Caco-2 (cell line): Measurements from ENCODE around the gene CYBB. TPM values are rescaled to one million over a fixed set of nuclear protein-coding genes. Genes with fewer than 3 reads are reported as not detected.

Experiments used
- BruUV-seq: library from RNA; stranded (reverse); fragments of 400-500 nt; replicated peaks from 2 replicates; lab custom pipeline; 2021; lab: Mats Ljungman, UMichigan
- CTCF ChIA-PET: fragments of 300-600 bp; sonication (Branson Sonifier 250); formaldehyde crosslinking; loops from one replicate; lab custom pipeline; 2022; ENCODE audit warnings: antibody characterized with exemption; lab: Charles Lee
- POLR2A ChIA-PET: fragments of 300-600 bp; sonication (Branson Sonifier 250); formaldehyde crosslinking; loops from one replicate; lab custom pipeline; 2022; ENCODE audit warnings: antibody characterized with exemption; lab: Charles Lee
- DNase-seq, 2 experiments: peaks; one replicate each; pipeline versions ENCODE4 v3.0.0 to v3.0.0-alpha.2; 2020 to 2022
- H3K27me3 ChIP-seq: replicated peaks from 2 replicates; pipeline ENCODE4 v1.6.0; 2011; ENCODE audit warnings: low read length; ENCODE audit not compliant: control insufficient read depth, insufficient read depth
- H3K36me3 ChIP-seq: 2 replicates; pipeline ENCODE4 v1.5.1; 2011; ENCODE audit warnings: low read length; ENCODE audit not compliant: control insufficient read depth, insufficient read depth
- H3K4me1 ChIP-seq: fragments of 250-450 bp; sonication (Bioruptor Pico); 2 replicates; pipeline ENCODE4 v1.5.1; 2020; ENCODE audit warnings: mild to moderate bottlenecking
- H3K4me3 ChIP-seq: 2 replicates; pipeline ENCODE4 v1.5.1; 2011; ENCODE audit warnings: low read depth, mild to moderate bottlenecking, control low read depth, low read length
- H3K9me3 ChIP-seq: fragments of 250-450 bp; sonication (Bioruptor Pico); 2 replicates; pipeline ENCODE4 v1.5.1; 2020; ENCODE audit warnings: mild to moderate bottlenecking, moderate library complexity
- H3K27ac Mint-ChIP-seq: one replicate; pipeline ENCODE4 v1.8.0; 2022; ENCODE audit warnings: mixed read lengths; ENCODE audit not compliant: unreplicated experiment
- H3K27me3 Mint-ChIP-seq: one replicate; pipeline ENCODE4 v1.8.0; 2022; ENCODE audit warnings: mixed read lengths; ENCODE audit not compliant: insufficient read depth, unreplicated experiment
- H3K36me3 Mint-ChIP-seq: one replicate; pipeline ENCODE4 v1.8.0; 2022; ENCODE audit warnings: mild to moderate bottlenecking, mixed read lengths; ENCODE audit not compliant: insufficient read depth, unreplicated experiment
- H3K4me1 Mint-ChIP-seq: one replicate; pipeline ENCODE4 v1.8.0; 2022; ENCODE audit warnings: low read depth, mixed read lengths; ENCODE audit not compliant: unreplicated experiment
- H3K4me3 Mint-ChIP-seq: one replicate; pipeline ENCODE4 v1.8.0; 2022; ENCODE audit warnings: mild to moderate bottlenecking, moderate library complexity, mixed read lengths; ENCODE audit not compliant: unreplicated experiment
- H3K9me3 Mint-ChIP-seq: one replicate; pipeline ENCODE4 v1.8.0; 2022; ENCODE audit warnings: mixed read lengths; ENCODE audit not compliant: unreplicated experiment
- intact Hi-C: fragments of 100-400 bp; cut with micrococcal nuclease; formaldehyde crosslinking; loops from one replicate; pipeline ENCODE4 v1.10.0; 2022; ENCODE audit not compliant: unreplicated experiment
- total RNA-seq: library from RNA; stranded (reverse); gene quantifications from 2 replicates; pipeline ENCODE4 v1.2.3, GENCODE V29; 2022
- TF ChIP-seq, protein P1 (sequence below), 2 experiments: fragments of 200-600 bp in 1 of 2; IDR thresholded peaks; 1 replicate in 1 of 2; 2 replicates in 1 of 2; pipeline versions ENCODE4 v1.5.1 to v1.8.0; 2011 to 2022; ENCODE audit warnings: antibody characterized with exemption in 1 of 2, control low read depth in 1 of 2, inconsistent platforms in 1 of 2, low read depth in 1 of 2, low read length in 1 of 2, mild to moderate bottlenecking in 1 of 2, moderate library complexity in 1 of 2; ENCODE audit not compliant: insufficient read depth in 1 of 2, severe bottlenecking in 1 of 2, unreplicated experiment in 1 of 2

Gene CYBB
- total RNA-seq, 1 experiment from 2014 or later: 0.43 TPM

DNA sequence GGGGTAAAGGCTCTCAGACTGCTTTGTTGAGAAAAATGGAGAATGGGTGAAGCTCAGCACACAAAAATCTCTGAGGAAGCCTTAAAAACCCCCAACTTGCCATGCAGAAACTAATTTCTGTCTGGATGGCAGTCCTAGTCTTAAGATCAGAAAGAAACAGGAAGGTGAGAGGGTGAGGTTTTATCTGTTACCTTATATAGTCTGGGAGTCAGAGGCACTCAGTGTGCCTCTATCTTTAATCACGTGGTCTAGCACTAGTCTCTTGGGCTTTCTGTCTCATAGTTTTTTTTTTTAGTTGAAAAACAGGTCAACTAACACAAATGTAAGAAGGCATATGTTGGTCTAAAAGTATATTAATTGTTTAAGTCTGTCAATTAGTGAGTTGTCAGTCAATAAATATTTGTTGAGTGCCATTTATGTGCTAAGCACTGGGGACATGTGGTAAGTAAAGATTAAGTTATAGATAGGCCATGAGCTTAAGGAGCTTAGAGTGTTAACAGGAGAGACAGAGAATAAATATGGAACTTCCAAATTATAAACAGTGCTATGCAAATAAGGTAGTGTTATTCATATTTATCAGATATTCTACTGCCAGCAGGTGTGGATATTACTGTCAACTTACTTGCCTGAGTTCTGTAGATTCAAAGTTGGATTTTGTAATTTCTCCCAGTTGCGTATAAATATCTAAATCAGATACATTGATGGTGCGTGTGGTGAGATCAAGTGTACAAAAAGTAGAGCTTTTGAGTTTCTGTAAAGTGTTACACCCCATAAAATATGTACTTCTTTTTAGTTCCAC is 7.0 kb downstream of the CYBB start:
- no peak overlapping the region for H3K4me3 Mint-ChIP-seq
- Histone ChIP-seq H3K9me3 (no peaks in the 10 kb centered on the region), H3K36me3 (no peaks in the 10 kb centered on the region), H3K27me3 (no peaks in the 10 kb centered on the region), H3K4me3 (no peak overlapping the region), H3K4me1 (no peaks in the 10 kb centered on the region)
- TF ChIP-seq, protein P1, sequence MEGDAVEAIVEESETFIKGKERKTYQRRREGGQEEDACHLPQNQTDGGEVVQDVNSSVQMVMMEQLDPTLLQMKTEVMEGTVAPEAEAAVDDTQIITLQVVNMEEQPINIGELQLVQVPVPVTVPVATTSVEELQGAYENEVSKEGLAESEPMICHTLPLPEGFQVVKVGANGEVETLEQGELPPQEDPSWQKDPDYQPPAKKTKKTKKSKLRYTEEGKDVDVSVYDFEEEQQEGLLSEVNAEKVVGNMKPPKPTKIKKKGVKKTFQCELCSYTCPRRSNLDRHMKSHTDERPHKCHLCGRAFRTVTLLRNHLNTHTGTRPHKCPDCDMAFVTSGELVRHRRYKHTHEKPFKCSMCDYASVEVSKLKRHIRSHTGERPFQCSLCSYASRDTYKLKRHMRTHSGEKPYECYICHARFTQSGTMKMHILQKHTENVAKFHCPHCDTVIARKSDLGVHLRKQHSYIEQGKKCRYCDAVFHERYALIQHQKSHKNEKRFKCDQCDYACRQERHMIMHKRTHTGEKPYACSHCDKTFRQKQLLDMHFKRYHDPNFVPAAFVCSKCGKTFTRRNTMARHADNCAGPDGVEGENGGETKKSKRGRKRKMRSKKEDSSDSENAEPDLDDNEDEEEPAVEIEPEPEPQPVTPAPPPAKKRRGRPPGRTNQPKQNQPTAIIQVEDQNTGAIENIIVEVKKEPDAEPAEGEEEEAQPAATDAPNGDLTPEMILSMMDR (IDR thresholded peaks at IDR 0.05; ENCODE audit: insufficient read depth in 1 of 2, low read depth in 1 of 2, low read length in 1 of 2, severe bottlenecking in 1 of 2, unreplicated experiment in 1 of 2): no peak
- DNase-seq: no peak
- H3K4me1 Mint-ChIP-seq: no peaks in the 10 kb centered on the region
- BruUV-seq: no TSS peak
- POLR2A ChIA-PET: no interaction called here
- no peaks in the 10 kb centered on the region for H3K36me3 Mint-ChIP-seq
- no peaks in the 10 kb centered on the region for H3K27me3 Mint-ChIP-seq
- H3K27ac Mint-ChIP-seq: no peak overlapping the region
- CTCF ChIA-PET: no interaction called here
- intact Hi-C loops: loop anchor here (5.0 kb wide), 1 partner anchor 40 kb away; no protein-coding TSS in a partner anchor
- no peaks in the 10 kb centered on the region for H3K9me3 Mint-ChIP-seq

DNA sequence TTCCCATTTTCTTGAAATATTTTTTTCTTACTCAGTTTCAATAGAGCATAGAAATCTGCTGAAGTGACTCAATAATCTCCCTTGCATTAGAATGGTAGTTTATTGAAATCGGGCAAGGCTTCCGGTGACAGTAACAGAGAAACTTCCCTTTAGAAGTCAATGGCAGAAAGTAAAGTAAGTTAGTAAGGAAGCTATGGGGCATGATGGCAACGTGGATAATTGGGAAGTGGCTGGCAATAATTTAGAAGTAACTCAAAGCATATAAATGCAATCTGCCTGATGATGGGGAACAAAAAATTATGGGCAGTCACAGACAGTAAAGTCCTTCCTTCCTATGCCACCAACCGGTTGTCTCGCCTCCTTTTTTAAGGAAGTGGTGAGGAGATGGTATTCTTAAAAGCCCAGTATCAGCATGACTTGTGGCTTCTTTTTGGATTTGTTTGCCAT is 7.6 kb downstream of the CYBB start:
- H3K4me3 Mint-ChIP-seq: no peak overlapping the region
- H3K27me3 Mint-ChIP-seq: no peaks in the 10 kb centered on the region
- no peak overlapping the region for H3K4me3 ChIP-seq
- no peaks in the 10 kb centered on the region for H3K4me1 ChIP-seq
- POLR2A ChIA-PET: no interaction called here
- no peaks in the 10 kb centered on the region for H3K9me3 ChIP-seq
- BruUV-seq: no TSS peak
- H3K4me1 Mint-ChIP-seq: no peaks in the 10 kb centered on the region
- H3K36me3 ChIP-seq: no peaks in the 10 kb centered on the region
- no peak overlapping the region for H3K27ac Mint-ChIP-seq
- TF ChIP-seq, protein P1 (IDR thresholded peaks at IDR 0.05; ENCODE audit: insufficient read depth in 1 of 2, low read depth in 1 of 2, low read length in 1 of 2, severe bottlenecking in 1 of 2, unreplicated experiment in 1 of 2): no peak
- H3K36me3 Mint-ChIP-seq: no peaks in the 10 kb centered on the region
- CTCF ChIA-PET: no interaction called here
- H3K9me3 Mint-ChIP-seq: no peaks in the 10 kb centered on the region
- intact Hi-C loops: loop anchor here (5.0 kb wide), 1 partner anchor 40 kb away; no protein-coding TSS in a partner anchor
- no peaks in the 10 kb centered on the region for H3K27me3 ChIP-seq
- DNase-seq: no peak

DNA sequence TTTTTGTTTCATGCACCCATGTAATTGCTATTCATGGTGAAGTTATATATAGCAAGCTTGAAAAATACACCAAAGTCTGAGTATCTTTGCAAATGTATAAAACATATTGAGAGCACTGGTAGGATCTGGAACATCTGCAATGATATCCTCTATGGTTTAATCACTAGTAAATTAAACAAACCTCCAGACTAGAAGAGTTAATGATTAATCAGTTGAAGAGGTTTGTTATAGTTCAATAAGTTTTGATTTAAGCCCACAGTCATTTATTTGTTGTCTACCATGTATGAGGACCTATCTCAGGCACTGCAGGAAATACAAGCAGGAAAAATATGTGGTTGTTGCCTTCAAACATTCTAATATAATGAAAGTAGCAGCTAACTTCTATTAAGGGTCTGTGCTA is 16.5 kb downstream of the CYBB start:
- Histone ChIP-seq H3K36me3 (no peaks in the 10 kb centered on the region), H3K9me3 (no peaks in the 10 kb centered on the region), H3K4me1 (no peaks in the 10 kb centered on the region), H3K4me3 (no peak overlapping the region), H3K27me3 (no peaks in the 10 kb centered on the region)
- TF ChIP-seq, protein P1 (IDR thresholded peaks at IDR 0.05; ENCODE audit: insufficient read depth in 1 of 2, low read depth in 1 of 2, low read length in 1 of 2, severe bottlenecking in 1 of 2, unreplicated experiment in 1 of 2): no peak
- H3K4me1 Mint-ChIP-seq: no peaks in the 10 kb centered on the region
- no peak for DNase-seq
- ChIA-PET POLR2A (no interaction called here), CTCF (no interaction called here)
- BruUV-seq: no TSS peak
- no peak overlapping the region for H3K4me3 Mint-ChIP-seq
- H3K27me3 Mint-ChIP-seq: no peaks in the 10 kb centered on the region
- H3K27ac Mint-ChIP-seq: no peak overlapping the region
- H3K9me3 Mint-ChIP-seq: no peaks in the 10 kb centered on the region
- H3K36me3 Mint-ChIP-seq: no peaks in the 10 kb centered on the region
- intact Hi-C loops: no loop called here
